Peyer's patch (tissue), 4 donors: ENCODE results near the gene RAB28.

Source experiments
- CTCF ChIP-seq, 6 experiments: fragments of 450-650 bp in 4 of 6; fragments of 200-600 bp in 2 of 6; sonication (generic) in 1 of 6; IDR thresholded peaks; one replicate each; pipeline ENCODE4 v1.5.1; 2017 to 2019; ENCODE audit warnings: antibody characterized with exemption in 6 of 6, mild to moderate bottlenecking in 3 of 6, moderate library complexity in 1 of 6
- POLR2A ChIP-seq, 2 donors: fragments of 450-650 bp; IDR thresholded peaks; one replicate each; pipeline ENCODE4 v1.5.1; 2017; ENCODE audit warnings: antibody characterized with exemption in 2 of 2, mild to moderate bottlenecking in 2 of 2, moderate library complexity in 2 of 2

GRCh38 chr4:13403326-13403725, 80.8 kb downstream of the RAB28 start:
- TF ChIP-seq CTCF (IDR thresholded peaks at IDR 0.05), result no peak
- no peak for TF ChIP-seq POLR2A (IDR thresholded peaks at IDR 0.05)
